Activated naive CD4-positive, alpha-beta T cell treated with anti-CD3 and anti-CD28 coated beads, Interleukin-2, amount 50 U/mL, for 72 hours (primary cell): ENCODE measurements around the gene C15orf39. TPM values are rescaled to one million over a fixed set of nuclear protein-coding genes. Genes with fewer than 3 reads are reported as not detected.
"Not testable (repeated sequence)": the region's sequence is repeated elsewhere in the genome, so short reads cannot be mapped to it uniquely, and the experiment has no call there.

Source experiments
- ATAC-seq, 2 donors: fragments of 150-1000 bp; cut with Tn5 transposase; 2 replicates each; pipeline ENCODE4 v1.10.0; 2021; ENCODE audit warnings: mild to moderate bottlenecking in 2 of 2, moderate library complexity in 2 of 2
- DNase-seq, 2 donors: peaks; one replicate each; pipeline ENCODE4 v3.0.0; 2021 to 2022; ENCODE audit warnings: low spot score in 2 of 2
- H3K27ac Mint-ChIP-seq, 2 donors: one replicate each; pipeline ENCODE4 v1.8.0; 2022; ENCODE audit warnings: mild to moderate bottlenecking in 2 of 2, mixed read lengths in 2 of 2
- H3K36me3 Mint-ChIP-seq, 2 donors: one replicate each; pipeline ENCODE4 v1.8.0; 2022; ENCODE audit warnings: mixed read lengths in 2 of 2
- H3K9me3 Mint-ChIP-seq, 2 donors: one replicate each; pipeline ENCODE4 v1.8.0; 2022; ENCODE audit warnings: mixed read lengths in 2 of 2
- total RNA-seq, 2 donors: library from RNA; stranded (reverse); gene quantifications; one replicate each; pipeline ENCODE4 v1.2.3, GENCODE V29; 2022

Gene C15orf39
- total RNA-seq, 2 donors from 2014 or later: 17.5 to 22.8 TPM

DNA sequence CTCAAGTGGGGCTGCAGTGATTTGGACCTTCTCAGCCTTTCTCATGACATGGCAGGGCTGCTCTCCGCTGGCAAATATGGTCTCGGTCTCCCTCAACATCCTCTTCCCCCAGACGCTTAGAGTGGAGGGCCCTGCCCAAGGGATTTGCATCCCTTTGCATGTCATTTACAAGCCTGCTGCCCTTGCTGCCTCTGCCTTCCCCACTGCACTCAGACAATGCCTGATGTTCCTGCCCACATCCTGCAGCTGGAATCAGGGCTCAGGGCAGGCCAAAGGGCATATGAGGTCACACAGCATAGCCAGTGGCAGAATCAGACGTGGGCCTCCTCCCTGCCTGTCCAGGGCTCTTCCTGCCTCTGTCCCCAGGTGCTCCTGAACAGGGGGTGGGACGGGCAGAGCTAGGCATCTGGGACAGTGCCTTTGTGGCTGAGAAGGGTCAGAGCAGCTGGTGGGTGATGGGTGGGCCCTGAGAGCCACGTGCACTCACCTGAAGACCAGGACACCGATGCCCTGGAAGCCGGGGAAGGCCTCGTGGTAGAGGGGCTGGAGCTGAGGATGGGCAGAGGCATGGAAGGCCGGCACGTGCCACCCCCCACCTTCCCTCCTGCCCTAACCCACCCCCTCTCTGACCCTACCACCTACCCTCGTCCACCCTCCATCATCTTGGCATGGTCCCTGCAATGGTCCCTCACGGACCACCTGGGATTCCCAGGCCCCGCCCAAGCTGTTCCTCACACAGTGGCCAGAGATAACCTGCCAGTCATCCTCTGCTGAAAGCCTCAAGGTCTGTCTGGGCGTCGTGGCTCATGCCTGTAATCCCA, 29.1 kb downstream of the C15orf39 start:
- Mint-ChIP-seq H3K36me3 (no peaks in the 10 kb centered on the region), H3K27ac (no peak overlapping the region), H3K9me3 (no peaks in the 10 kb centered on the region)
- no peak for ATAC-seq
- no peak for DNase-seq

DNA sequence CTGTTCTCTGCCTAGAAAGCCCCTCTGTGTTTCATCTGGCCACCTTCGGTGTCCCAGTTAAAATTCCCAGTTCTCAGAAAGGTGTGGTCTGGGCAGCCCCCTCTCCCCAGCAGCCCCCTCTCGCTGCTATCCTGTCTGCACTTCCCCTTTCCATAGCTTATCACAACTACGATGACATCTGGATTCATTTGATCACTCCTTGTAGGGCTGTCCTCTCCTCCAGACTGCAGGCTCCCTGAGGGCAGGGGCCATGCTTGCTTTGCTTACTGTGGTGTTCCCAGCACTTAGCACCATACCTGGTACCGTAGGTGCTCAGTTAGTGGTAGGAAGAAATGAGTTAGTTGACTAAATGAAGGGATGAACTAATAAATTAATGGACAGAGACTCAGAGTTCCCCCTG, 30.2 kb downstream of the C15orf39 start:
- no peaks in the 10 kb centered on the region for H3K36me3 Mint-ChIP-seq
- ATAC-seq: no peak
- no peaks in the 10 kb centered on the region for H3K9me3 Mint-ChIP-seq
- H3K27ac Mint-ChIP-seq: no peak overlapping the region
- DNase-seq: no peak

- Mint-ChIP-seq H3K9me3 (no peaks in the 10 kb centered on the region), H3K27ac (peak overlapping the region in 1 of 2 donors; percentile 15), H3K36me3 (no peaks in the 10 kb centered on the region)
- no peak for ATAC-seq
- DNase-seq: no peak
Observed at GRCh38 chr15:75232252-75232813, 30.7 kb downstream of the C15orf39 start.

DNA sequence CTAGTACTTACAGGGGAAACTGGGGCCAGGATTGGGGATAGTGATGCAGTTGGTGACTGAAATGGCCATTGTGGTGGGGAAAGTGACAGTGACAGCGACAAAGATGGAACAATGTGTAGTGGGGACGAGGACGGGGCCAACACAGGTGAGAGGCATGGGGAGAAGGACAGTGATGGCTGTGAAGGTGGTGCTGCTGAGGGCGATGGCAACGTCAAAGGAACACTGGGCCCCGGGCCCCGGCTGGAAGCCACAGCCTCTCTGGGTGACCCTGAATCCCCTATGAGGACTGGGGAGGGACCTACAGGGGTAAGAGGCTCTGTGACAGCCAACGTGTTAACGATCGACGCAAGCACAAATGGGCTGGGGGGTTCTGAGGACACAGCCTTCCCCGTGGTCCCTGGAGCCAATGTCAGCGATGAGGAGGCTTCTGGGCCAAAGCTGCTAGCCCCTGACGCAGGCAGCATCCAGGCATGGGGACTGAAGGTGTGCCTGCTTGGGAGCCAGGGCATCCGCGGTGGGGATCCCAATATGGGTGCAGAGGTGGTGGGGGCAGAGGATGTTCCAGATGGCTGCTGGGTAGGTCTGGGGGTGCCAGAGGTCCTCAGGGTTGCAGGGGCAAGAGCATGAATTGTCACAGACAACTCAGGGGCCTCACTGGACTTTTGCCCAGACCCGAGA, 31.3 kb downstream of the C15orf39 start:
- Mint-ChIP-seq H3K9me3 (no peaks in the 10 kb centered on the region), H3K27ac (peak overlapping the region in 1 of 2 donors; percentile 15), H3K36me3 (no peaks in the 10 kb centered on the region)
- DNase-seq (no peak), ATAC-seq (no peak)

- peak in 1 of 2 donors; percentile 50 for DNase-seq
- no peak for ATAC-seq
- H3K36me3 Mint-ChIP-seq: no peaks in the 10 kb centered on the region
- no peaks in the 10 kb centered on the region for H3K9me3 Mint-ChIP-seq
- H3K27ac Mint-ChIP-seq: no peak overlapping the region
Observed at GRCh38 chr15:75233504-75234190, 32.0 kb downstream of the C15orf39 start.

GRCh38 chr15:75234191-75234810, 32.6 kb downstream of the C15orf39 start:
- Mint-ChIP-seq H3K27ac (no peak overlapping the region), H3K9me3 (no peaks in the 10 kb centered on the region), H3K36me3 (no peaks in the 10 kb centered on the region)
- ATAC-seq: no peak
- DNase-seq: peak in 1 of 2 donors; percentile 34

DNA sequence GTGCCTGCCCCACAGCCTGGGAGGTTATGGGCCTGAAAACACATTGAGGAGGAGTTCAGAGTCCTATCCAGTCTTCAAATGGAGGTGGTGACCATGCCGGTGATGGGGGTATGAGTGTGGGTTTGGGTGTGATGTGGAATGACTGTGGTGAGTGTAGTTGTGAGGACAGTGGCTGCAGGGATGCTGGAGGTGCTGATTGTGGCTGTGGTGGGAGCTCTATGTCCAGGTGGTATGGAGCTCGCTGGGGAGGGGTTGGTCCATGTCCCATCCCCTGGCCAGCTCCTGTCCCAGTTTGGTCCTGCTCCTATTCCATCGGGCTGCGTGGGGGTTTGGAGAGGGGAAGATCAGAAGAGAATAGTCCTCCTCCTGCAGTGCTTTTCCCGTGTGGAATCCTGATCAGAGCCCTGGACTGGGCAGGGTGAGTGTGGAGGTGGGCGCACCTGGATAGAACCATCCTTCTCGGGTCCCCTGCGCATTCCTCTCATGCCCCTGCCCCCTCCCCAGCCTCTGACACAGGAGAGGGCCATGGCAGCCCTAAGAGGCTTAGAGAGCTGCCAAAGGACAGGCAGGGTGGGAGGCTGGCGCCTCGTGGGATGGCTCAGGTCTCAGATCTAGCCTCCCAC, 33.5 kb downstream of the C15orf39 start:
- DNase-seq: peak in 1 of 2 donors; percentile 44
- no peak for ATAC-seq
- Mint-ChIP-seq H3K9me3 (no peaks in the 10 kb centered on the region), H3K36me3 (no peaks in the 10 kb centered on the region), H3K27ac (no peak overlapping the region)

- H3K9me3 Mint-ChIP-seq: no peaks in the 10 kb centered on the region
- H3K36me3 Mint-ChIP-seq: no peaks in the 10 kb centered on the region
- ATAC-seq (no peak), DNase-seq (peak in 1 of 2 donors; percentile 35)
- no peak overlapping the region for H3K27ac Mint-ChIP-seq
Observed at GRCh38 chr15:75235760-75236729, 34.4 kb downstream of the C15orf39 start.

- DNase-seq (peak in 1 of 2 donors; percentile 38), ATAC-seq (no peak)
- Mint-ChIP-seq H3K9me3 (no peaks in the 10 kb centered on the region), H3K36me3 (no peaks in the 10 kb centered on the region), H3K27ac (no peak overlapping the region)
Observed at GRCh38 chr15:75237316-75237982, 35.8 kb downstream of the C15orf39 start.

- DNase-seq: peak in 1 of 2 donors; percentile 50
- Mint-ChIP-seq H3K9me3 (no peaks in the 10 kb centered on the region), H3K27ac (no peak overlapping the region), H3K36me3 (no peaks in the 10 kb centered on the region)
- no peak for ATAC-seq
Observed at GRCh38 chr15:75238150-75238549, 36.5 kb downstream of the C15orf39 start.

DNA sequence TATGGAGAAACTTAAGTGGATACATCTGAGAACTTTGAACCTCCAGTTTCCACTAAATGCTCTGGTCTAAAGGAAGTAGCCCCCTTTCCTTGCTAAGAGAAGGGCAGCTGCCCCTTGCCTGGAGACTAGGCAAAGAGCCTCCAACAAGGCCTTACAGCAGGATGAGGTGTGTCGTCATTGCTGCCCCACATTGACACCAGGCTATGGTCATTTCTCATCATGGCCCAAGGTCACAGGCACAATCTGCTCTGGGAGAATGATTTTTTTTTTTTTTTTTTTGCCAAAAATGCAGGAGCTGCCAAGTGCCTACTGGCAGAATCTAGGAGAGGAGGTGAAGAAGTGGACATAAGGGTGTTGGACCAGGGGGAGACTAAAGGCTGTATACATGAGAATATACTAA, 44.1 kb downstream of the C15orf39 start:
- not testable (repeated sequence) for H3K27ac Mint-ChIP-seq, DNase-seq, H3K36me3 Mint-ChIP-seq, H3K9me3 Mint-ChIP-seq, ATAC-seq

- H3K9me3 Mint-ChIP-seq, ATAC-seq, H3K36me3 Mint-ChIP-seq, DNase-seq, H3K27ac Mint-ChIP-seq: not testable (repeated sequence)
Observed at GRCh38 chr15:75248991-75249390, 47.3 kb downstream of the C15orf39 start.

DNA sequence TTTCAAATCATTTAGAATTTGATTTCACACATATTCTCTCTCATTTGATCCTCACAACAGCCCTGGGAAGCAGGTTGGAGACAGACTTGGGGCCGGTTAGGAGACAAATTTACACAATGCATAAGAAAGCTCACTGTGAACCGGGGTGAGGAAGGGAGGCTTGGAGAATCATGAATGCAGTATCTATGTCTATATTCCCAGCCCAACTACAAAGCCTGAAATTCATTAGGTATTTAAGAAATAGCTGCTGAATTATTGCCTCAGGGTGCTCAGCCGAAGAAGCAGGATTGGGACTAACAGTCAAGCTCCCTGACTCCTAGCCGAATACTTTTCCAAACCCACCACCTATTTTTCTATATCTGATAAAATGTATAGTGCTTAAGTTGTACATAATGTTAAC, 48.0 kb downstream of the C15orf39 start:
- no peak for DNase-seq
- no peak for ATAC-seq
- Mint-ChIP-seq H3K9me3 (no peaks in the 10 kb centered on the region), H3K27ac (no peak overlapping the region), H3K36me3 (no peaks in the 10 kb centered on the region)

GRCh38 chr15:75251343-75251742, 49.7 kb downstream of the C15orf39 start:
- not testable (repeated sequence) for H3K9me3 Mint-ChIP-seq, H3K27ac Mint-ChIP-seq, ATAC-seq, DNase-seq, H3K36me3 Mint-ChIP-seq

DNA sequence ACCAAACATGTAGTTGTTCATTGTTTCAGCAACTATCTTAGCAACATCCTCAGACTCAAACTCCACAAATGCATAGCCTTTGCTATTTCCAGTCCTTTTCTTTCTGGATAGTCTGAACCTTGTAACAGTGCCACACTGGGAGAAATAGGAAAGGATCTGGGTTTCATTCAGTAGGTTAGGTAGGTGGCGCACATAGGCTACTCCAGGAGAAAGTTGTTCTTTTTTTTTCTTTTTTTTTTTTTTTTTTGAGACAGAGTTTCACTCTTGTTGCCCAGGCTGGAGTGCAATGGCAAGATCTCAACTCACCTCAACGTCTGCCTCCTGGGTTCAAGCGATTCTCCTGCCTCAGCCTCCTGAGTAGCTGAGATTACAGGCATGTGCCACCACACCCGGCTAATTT, 50.6 kb downstream of the C15orf39 start:
- not testable (repeated sequence) for H3K27ac Mint-ChIP-seq, DNase-seq, H3K36me3 Mint-ChIP-seq, H3K9me3 Mint-ChIP-seq, ATAC-seq
